OCI-LY3 (cell line): ENCODE data around the gene H2BK1.

Source experiments
- EZH2phosphoT487 ChIP-seq: fragments of 200-600 bp; shearing (Covaris generic); IDR thresholded peaks from 2 replicates; pipeline ENCODE4 v1.6.1; 2018; ENCODE audit warnings: antibody characterized with exemption, mixed run types, low read depth
- TF ChIP-seq, protein P1 (sequence below): fragments of 200-600, 300-600 bp; sonication (generic); IDR thresholded peaks from 2 replicates; pipeline ENCODE4 v1.5.1; 2014; ENCODE audit warnings: antibody characterized with exemption, low read length, low read depth

GRCh38 chr7:151211155-151211772, 976 bp upstream of the H2BK1 start:
- TF ChIP-seq EZH2phosphoT487, result no peak
- TF ChIP-seq, protein P1, sequence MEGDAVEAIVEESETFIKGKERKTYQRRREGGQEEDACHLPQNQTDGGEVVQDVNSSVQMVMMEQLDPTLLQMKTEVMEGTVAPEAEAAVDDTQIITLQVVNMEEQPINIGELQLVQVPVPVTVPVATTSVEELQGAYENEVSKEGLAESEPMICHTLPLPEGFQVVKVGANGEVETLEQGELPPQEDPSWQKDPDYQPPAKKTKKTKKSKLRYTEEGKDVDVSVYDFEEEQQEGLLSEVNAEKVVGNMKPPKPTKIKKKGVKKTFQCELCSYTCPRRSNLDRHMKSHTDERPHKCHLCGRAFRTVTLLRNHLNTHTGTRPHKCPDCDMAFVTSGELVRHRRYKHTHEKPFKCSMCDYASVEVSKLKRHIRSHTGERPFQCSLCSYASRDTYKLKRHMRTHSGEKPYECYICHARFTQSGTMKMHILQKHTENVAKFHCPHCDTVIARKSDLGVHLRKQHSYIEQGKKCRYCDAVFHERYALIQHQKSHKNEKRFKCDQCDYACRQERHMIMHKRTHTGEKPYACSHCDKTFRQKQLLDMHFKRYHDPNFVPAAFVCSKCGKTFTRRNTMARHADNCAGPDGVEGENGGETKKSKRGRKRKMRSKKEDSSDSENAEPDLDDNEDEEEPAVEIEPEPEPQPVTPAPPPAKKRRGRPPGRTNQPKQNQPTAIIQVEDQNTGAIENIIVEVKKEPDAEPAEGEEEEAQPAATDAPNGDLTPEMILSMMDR, result no peak
